ENCODE measurements around the gene GATA2.

GATA2 gene

DNA sequence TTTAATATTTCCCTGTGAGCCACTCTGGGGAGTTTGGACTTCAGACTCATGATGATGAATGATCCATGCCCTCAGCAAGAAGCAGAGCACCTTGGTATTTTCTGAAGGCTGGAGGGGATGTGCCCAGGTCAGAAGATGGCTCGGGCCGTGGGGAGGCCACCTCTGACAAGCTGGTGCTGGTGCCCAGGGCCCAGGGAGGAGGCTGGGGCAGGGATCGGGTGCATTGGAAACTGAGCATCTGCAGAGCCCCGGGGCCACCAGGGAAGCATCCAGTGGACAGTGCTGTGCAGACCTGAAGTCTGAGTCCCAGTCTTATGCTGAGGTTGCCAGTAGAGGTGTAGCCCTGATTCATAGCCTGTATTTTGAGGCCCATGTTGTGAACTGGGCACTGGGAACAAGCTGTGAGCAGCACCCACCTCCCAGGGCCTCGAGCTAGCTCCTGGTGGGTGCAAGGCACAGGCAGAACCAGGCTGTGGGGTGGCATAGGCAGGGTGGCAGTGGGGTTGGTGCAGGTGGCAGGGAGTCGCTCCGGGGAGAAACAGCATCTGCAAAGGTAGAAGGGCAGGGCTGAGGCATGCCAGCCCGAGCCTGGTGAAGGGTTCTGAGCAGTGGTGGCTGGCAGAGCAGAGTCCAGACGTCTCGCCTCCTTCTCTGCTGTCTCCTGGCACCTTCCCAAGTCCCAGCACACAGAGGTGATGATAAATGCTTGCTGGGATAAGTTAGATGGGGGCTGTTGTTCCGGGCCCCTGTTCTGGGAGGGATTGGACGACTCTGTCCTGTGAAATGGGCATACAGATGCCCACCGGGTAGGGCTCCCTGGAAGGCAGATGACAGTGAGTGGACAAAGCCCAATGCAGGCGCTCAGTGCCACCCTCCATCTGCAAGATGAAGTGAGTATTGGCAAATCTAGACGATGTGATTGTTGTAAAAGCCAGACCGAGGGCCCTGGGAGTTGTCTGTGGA lies 36.9 kb downstream of the GATA2 start:
- DNase-seq (ENCODE audit: low spot score) = no peak

DNA sequence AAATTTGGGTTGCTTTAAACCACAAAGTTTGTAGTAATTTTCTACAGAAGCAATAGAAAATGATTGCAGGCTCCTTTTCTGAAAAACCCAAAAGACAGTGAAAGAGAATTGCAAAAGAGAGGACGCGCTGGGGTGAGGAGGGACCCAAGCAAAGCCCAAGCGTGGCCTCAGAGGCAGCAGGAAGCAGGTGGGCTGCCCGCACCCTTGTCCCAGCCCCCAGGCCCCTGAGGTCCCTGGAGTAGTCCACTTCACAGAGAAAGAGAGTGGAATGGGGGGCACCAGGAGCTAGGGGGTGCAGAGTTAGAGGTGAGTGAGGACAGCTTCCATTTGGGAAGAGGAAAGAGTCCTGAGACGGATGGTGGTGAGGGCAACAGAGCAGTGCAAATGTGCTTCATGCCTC lies 37.9 kb downstream of the GATA2 start:
- DNase-seq (ENCODE audit: low spot score) = no peak

- no peak for DNase-seq (ENCODE audit: low spot score)
These were observed 38.7 kb downstream of the GATA2 start for GRCh38 chr3:128454310-128454618.

GRCh38 chr3:128453501-128454309 lies 39.3 kb downstream of the GATA2 start:
- DNase-seq (ENCODE audit: low spot score) = no peak

GRCh38 chr3:128452678-128453275 lies 40.2 kb downstream of the GATA2 start:
- no peak for DNase-seq (ENCODE audit: low spot score)

GRCh38 chr3:128452120-128452519 lies 40.9 kb downstream of the GATA2 start:
- DNase-seq (ENCODE audit: low spot score) = no peak

DNA sequence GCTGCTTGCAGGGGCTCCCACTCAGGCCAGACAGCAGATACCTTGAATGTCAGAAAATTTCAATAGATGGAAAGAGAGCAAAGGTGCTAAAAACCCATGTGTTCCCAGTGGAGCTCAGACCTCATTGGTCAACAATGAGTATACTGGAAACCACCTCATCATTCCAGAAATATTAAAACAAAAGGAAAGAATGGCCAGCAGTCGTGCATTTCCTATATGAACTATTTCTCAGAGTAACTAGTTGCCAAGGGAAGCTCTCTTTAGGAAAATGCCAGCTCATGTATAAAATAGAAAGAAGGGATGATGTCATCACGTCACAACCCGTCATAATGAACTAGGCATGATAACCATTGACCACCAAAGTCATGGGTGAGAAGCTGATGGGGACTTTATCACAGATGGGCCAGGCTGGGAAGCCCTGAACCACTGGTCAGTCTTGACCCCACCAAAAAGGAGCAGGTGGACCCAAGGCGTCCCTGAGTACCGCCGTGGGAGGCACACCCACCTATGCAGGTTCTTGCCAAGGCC lies 43.8 kb downstream of the GATA2 start:
- DNase-seq (ENCODE audit: low spot score) = no peak

DNA sequence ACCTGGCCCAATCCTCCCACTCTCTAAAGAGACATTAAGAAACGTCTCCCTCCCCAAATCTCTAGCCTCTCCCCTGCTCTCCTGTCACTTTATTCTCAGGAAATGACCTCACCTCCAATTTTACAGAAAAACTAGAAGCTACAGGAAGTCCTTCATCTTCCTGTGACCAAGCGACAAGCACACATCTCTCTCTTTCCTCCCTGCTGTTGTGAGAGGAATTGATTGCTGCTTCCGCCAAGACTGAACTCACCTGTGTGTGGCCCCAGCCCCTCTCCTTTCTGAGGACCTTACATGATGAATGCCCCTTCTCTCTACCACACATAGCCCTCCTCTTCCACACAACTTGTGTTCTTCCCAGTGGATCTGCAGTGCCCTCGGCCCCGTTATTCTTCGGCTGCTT lies 44.5 kb downstream of the GATA2 start:
- DNase-seq (ENCODE audit: low spot score) = no peak

GRCh38 chr3:128447561-128448013 lies 45.4 kb downstream of the GATA2 start:
- no peak for DNase-seq (ENCODE audit: low spot score)

GRCh38 chr3:128446821-128447220 lies 46.2 kb downstream of the GATA2 start:
- no peak for DNase-seq (ENCODE audit: low spot score)

DNA sequence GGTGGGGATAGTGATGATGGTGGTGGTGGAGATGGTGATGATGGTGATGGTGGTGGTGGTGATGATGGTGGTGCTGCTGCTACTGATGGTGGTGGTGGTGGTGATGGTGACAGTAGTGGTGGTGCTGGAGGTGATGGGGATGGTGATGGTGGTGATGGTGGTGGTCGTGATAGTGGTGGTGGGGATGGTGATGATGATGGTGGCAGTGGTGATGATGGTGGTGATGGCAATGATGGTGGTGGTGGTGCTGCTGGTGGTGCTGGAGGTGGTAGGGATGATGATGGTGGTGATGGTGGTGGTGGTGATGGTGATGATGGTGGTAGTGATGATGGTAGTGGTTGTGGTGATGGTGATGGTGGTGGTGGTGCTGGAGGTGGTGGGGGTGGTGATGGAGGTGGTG lies 47.6 kb downstream of the GATA2 start:
- no peak for DNase-seq (ENCODE audit: low spot score)

- no peak for DNase-seq (ENCODE audit: low spot score)
These were observed 49.2 kb downstream of the GATA2 start for GRCh38 chr3:128443771-128444170.

GRCh38 chr3:128442949-128443348 lies 50.1 kb downstream of the GATA2 start:
- DNase-seq (ENCODE audit: low spot score) = no peak

GRCh38 chr3:128442070-128442469 lies 50.9 kb downstream of the GATA2 start:
- no peak for DNase-seq (ENCODE audit: low spot score)

- no peak for DNase-seq (ENCODE audit: low spot score)
These were observed 53.8 kb downstream of the GATA2 start for GRCh38 chr3:128439226-128439625.

DNA sequence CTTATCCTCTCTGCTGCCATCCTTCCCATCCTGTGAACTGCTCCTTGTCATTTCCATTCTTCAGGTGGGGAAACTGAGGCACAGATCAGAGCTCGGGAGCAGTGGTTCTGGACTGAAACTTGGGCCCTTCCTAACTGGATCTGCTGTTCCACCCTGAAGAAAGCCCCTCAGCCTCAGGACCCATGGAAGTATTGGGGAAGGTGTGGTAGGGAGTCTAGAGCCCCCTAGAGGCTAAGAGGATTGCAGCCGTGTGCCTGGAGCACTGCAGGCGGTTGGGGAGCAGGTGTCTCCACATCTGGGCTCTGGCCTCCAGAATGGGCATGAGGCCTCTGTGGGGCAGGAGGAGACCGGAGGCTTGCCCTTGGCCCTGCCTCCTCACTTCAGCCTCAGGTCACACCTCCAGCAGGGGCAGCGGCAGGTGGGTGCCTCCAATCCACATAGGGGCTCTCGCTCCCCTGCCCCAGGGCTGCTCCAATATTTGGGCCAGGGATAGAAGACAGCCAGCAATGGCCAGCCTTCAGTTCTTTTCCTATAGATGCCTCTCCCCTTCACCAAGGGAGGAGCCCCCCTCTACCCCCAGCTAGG lies 54.4 kb downstream of the GATA2 start:
- DNase-seq (ENCODE audit: low spot score) = no peak

GRCh38 chr3:128436214-128436613 lies 56.8 kb downstream of the GATA2 start:
- DNase-seq (ENCODE audit: low spot score) = no peak

GRCh38 chr3:128435561-128435960 lies 57.4 kb downstream of the GATA2 start:
- DNase-seq (ENCODE audit: low spot score) = no peak

DNA sequence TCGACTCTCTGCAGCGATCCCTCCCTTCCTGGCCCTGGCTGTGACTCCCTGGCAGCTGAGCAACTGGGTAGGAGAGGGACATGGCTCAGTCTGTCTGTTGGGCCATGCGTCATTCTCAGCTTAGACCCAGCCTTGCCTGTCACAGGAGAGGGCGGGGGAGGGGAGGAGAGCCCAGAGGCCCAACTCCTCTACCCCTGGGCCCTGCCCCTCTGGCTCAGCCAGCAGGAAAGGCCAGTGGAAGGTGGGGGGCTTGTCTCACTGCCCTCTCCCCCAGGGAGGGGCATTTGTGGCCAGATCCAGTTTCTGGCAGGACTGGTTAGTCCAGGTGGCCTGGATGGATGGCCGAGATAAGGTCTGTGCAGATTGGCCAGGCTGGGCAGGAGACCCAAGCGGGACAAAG lies 57.9 kb downstream of the GATA2 start:
- no peak for DNase-seq (ENCODE audit: low spot score)

DNA sequence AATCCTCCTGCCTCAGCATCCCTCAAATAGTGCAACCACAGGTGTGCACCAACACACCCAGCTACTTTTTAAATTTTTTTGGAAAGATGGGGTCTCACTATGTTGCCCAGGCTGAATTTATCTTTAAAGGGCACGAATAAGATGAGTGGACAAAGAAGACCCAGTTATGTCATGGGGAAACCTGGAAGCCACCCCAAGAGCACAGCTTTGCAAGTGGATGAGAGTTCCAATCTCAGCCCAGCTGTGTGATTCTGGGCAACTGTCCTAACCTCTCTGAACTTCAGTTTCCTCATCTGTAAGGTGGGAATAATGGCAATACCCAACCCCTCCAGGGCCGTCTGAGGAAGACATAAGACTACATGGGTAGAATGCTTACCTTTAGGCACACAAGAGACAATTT lies 58.5 kb downstream of the GATA2 start:
- no peak for DNase-seq (ENCODE audit: low spot score)

GRCh38 chr3:128433837-128434165 lies 59.2 kb downstream of the GATA2 start:
- no peak for DNase-seq (ENCODE audit: low spot score)
